Gastroesophageal sphincter (tissue), 4 donors: ENCODE results near the gene ARG2. TPM values are rescaled to one million over a fixed set of nuclear protein-coding genes. Genes with fewer than 3 reads are reported as not detected.
"Not testable (repeated sequence)": the region's sequence is repeated elsewhere in the genome, so short reads cannot be mapped to it uniquely, and the experiment has no call there.

Source experiments
- ATAC-seq: fragments of 150-250 bp; one replicate; pipeline ENCODE4 v1.9.1; 2016; ENCODE audit warnings: mild to moderate bottlenecking, moderate library complexity
- H3K27ac ChIP-seq, 4 donors: fragments of 200-600 bp; sonication (generic) in 3 of 4; 1 replicate in 3 of 4; 2 replicates in 1 of 4; pipeline ENCODE4 v1.5.1; 2016 to 2019
- H3K27me3 ChIP-seq: fragments of 200-600 bp; sonication (generic); one replicate; pipeline ENCODE4 v1.5.1; 2019
- H3K36me3 ChIP-seq, 2 donors: fragments of 200-600 bp; sonication (generic); one replicate each; pipeline ENCODE4 v1.5.1; 2019; ENCODE audit warnings: control low read depth in 1 of 2
- H3K4me1 ChIP-seq, 3 donors: fragments of 200-600 bp; sonication (generic); 1 replicate in 2 of 3; 2 replicates in 1 of 3; pipeline ENCODE4 v1.5.1; 2016 to 2019; ENCODE audit warnings: control low read depth in 2 of 3
- H3K4me3 ChIP-seq, 2 donors: fragments of 200-600 bp; sonication (generic); one replicate each; pipeline ENCODE4 v1.5.1; 2019; ENCODE audit warnings: mild to moderate bottlenecking in 1 of 2, moderate library complexity in 1 of 2
- H3K9me3 ChIP-seq, 3 donors: fragments of 200-600 bp; sonication (generic); one replicate each; pipeline ENCODE4 v1.5.1; 2017 to 2019; ENCODE audit warnings: control low read depth in 2 of 3
- EP300 ChIP-seq: sonication (generic); formaldehyde crosslinking; IDR thresholded peaks from one replicate; pipeline ENCODE4 v1.6.1; 2017; ENCODE audit warnings: antibody characterized with exemption, mild to moderate bottlenecking
- POLR2A ChIP-seq, 2 donors: fragments of 450-650 bp; IDR thresholded peaks; one replicate each; pipeline ENCODE4 v1.6.1; 2017; ENCODE audit warnings: antibody characterized with exemption in 2 of 2, mild to moderate bottlenecking in 2 of 2, moderate library complexity in 1 of 2
- POLR2AphosphoS5 ChIP-seq: sonication (generic); formaldehyde crosslinking; IDR thresholded peaks from one replicate; pipeline ENCODE4 v1.6.1; 2017; ENCODE audit warnings: antibody characterized with exemption
- WGBS, 2 donors: methylation state at CpG; one replicate each; pipeline ENCODE4 v1.1.5; 2018; ENCODE audit warnings: low coverage in 1 of 2; 5-methylcytosine and 5-hydroxymethylcytosine counted together
- total RNA-seq, 4 donors: library from RNA; depleted of rRNA; stranded (reverse); fragments of >200 nt; gene quantifications; one replicate each; pipeline ENCODE4 v1.1.0, GENCODE V29; 2016
- TF ChIP-seq, protein P1 (sequence below), 4 experiments: fragments of 200-600 bp in 2 of 4; fragments of 450-650 bp in 2 of 4; sonication (generic) in 1 of 4; IDR thresholded peaks; one replicate each; pipeline ENCODE4 v1.5.1; 2017 to 2019; ENCODE audit warnings: antibody characterized with exemption in 4 of 4, mild to moderate bottlenecking in 2 of 4, moderate library complexity in 2 of 4

The ARG2 gene
- total RNA-seq, 4 donors from 2014 or later: 5.7 to 24.7 (median 14.9) TPM

GRCh38 chr14:67622675-67623074 lies 3.0 kb downstream of the ARG2 start:
- no peaks in the 10 kb centered on the region for H3K9me3 ChIP-seq
- H3K36me3 ChIP-seq: no peaks in the 10 kb centered on the region
- H3K4me1 ChIP-seq: peaks cover 0 to 47% (median 0%) of the 10 kb centered on the region in 3 donors
- H3K27ac ChIP-seq: peak overlapping the region; percentile 76 to 87 (median 81)
- H3K4me3 ChIP-seq: no peak overlapping the region
- no peaks in the 10 kb centered on the region for H3K27me3 ChIP-seq
- peak; percentile 40 for ATAC-seq
- TF ChIP-seq, protein P1, sequence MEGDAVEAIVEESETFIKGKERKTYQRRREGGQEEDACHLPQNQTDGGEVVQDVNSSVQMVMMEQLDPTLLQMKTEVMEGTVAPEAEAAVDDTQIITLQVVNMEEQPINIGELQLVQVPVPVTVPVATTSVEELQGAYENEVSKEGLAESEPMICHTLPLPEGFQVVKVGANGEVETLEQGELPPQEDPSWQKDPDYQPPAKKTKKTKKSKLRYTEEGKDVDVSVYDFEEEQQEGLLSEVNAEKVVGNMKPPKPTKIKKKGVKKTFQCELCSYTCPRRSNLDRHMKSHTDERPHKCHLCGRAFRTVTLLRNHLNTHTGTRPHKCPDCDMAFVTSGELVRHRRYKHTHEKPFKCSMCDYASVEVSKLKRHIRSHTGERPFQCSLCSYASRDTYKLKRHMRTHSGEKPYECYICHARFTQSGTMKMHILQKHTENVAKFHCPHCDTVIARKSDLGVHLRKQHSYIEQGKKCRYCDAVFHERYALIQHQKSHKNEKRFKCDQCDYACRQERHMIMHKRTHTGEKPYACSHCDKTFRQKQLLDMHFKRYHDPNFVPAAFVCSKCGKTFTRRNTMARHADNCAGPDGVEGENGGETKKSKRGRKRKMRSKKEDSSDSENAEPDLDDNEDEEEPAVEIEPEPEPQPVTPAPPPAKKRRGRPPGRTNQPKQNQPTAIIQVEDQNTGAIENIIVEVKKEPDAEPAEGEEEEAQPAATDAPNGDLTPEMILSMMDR (IDR thresholded peaks at IDR 0.05): no peak
- TF ChIP-seq POLR2A (IDR thresholded peaks at IDR 0.05) (no peak), EP300 (no peak), POLR2AphosphoS5 (no peak)
- 6 to 9% methylated on average over 4 of the region's 4 CpGs for WGBS, 2 donors

DNA sequence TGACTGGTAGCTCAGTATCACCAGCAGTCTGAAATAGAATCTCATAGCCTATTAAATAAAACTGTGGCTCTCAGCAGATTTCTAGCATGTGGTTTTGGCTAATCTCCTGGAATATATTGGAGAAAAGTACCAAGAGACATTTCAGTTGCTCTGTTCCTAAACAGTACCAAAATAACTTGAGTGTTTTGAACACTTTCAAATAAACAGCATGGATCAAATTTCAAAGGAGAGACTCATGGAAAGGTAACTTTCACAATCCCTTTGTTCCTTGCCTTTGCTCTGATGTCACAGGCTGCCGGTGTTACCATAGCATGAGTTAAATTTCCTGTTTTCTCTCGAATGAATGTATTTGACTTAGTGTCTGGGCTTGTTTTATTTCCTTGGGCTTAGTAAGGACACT lies 3.4 kb downstream of the ARG2 start:
- no peaks in the 10 kb centered on the region for H3K27me3 ChIP-seq
- 20 to 31% methylated on average over 1 to 2 of the region's 2 CpGs for WGBS, 2 donors
- H3K4me1 ChIP-seq: peaks cover 0 to 47% (median 0%) of the 10 kb centered on the region in 3 donors
- ATAC-seq: no peak
- no peaks in the 10 kb centered on the region for H3K9me3 ChIP-seq
- H3K4me3 ChIP-seq: no peak overlapping the region
- peak overlapping the region; percentile 76 to 87 (median 81) for H3K27ac ChIP-seq
- no peaks in the 10 kb centered on the region for H3K36me3 ChIP-seq
- TF ChIP-seq, protein P1 (IDR thresholded peaks at IDR 0.05): no peak
- TF ChIP-seq POLR2A (IDR thresholded peaks at IDR 0.05): no peak
- no peak for TF ChIP-seq POLR2AphosphoS5
- TF ChIP-seq EP300: no peak

GRCh38 chr14:67626131-67626530 lies 6.4 kb downstream of the ARG2 start:
- H3K9me3 ChIP-seq: not testable (repeated sequence)

DNA sequence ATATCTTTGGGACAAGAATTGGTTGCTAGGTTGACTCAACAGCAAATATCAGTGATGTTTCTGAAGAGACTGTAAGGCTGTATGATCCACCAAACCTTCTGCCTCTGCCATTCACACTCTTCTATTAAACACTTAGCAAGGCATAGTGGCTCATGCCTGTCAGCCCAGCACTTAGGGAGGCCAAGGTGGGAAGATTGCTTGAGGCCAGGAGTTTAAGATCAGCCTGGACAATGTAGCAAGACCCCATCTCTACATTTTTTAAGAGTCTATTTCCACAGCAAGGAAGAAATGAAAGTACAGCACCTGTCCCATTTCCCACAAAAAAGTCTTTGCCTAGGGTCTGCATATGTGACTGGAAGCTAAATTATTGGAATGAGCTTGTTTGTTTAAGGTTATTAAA lies 7.8 kb downstream of the ARG2 start:
- no peak overlapping the region for H3K27ac ChIP-seq
- no peaks in the 10 kb centered on the region for H3K9me3 ChIP-seq
- no peaks in the 10 kb centered on the region for H3K27me3 ChIP-seq
- peaks cover 0 to 13% (median 0%) of the 10 kb centered on the region in 3 donors for H3K4me1 ChIP-seq
- no peaks in the 10 kb centered on the region for H3K36me3 ChIP-seq
- H3K4me3 ChIP-seq: no peak overlapping the region
- TF ChIP-seq POLR2A (IDR thresholded peaks at IDR 0.05): no peak
- TF ChIP-seq EP300: no peak
- TF ChIP-seq, protein P1 (IDR thresholded peaks at IDR 0.05): no peak
- TF ChIP-seq POLR2AphosphoS5: no peak
- no peak for ATAC-seq

More at GRCh38 chr14:67626131-67626530, 6.4 kb downstream of the ARG2 start:
- H3K27ac ChIP-seq, ATAC-seq, H3K27me3 ChIP-seq, H3K36me3 ChIP-seq, H3K4me3 ChIP-seq: not testable (repeated sequence)
- WGBS, 2 donors: 82 to 100% methylated on average over 1 of the region's 1 CpG
- peaks cover 0 to 23% (median 0%) of the 10 kb centered on the region in 3 donors for H3K4me1 ChIP-seq

DNA sequence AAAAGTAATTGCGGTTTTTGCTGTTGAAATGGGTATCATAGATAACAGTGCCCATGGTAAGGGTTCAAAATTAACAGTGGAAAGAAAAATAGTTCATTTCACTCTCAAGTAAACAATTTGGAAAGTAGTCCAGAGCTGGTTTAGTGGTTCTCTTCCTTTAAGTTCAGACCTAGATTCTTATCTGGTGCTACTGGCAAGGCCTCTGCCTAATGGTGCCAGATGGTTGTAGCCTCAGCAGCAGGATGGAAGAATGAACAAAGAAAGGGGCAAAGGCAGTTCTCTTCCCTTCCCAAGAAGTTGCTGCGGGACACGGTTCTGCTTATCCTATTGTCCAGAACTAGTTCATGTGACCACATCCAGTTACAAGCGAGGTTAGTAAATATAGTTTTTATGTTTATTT lies 10.5 kb downstream of the ARG2 start:
- no peaks in the 10 kb centered on the region for H3K9me3 ChIP-seq
- H3K27ac ChIP-seq: no peak overlapping the region
- no peaks in the 10 kb centered on the region for H3K27me3 ChIP-seq
- H3K36me3 ChIP-seq: no peaks in the 10 kb centered on the region
- WGBS, 2 donors: 88 to 98% methylated on average over 4 of the region's 4 CpGs
- no peak overlapping the region for H3K4me3 ChIP-seq
- no peak for ATAC-seq
- H3K4me1 ChIP-seq: no peaks in the 10 kb centered on the region
- TF ChIP-seq POLR2AphosphoS5 (no peak), POLR2A (IDR thresholded peaks at IDR 0.05) (no peak), EP300 (no peak)
- TF ChIP-seq, protein P1 (IDR thresholded peaks at IDR 0.05): no peak
